ENCODE measurements around the gene EVPL. TPM values are rescaled to one million over a fixed set of nuclear protein-coding genes. Genes with fewer than 3 reads are reported as not detected.
"Not testable (repeated sequence)": the region's sequence is repeated elsewhere in the genome, so short reads cannot be mapped to it uniquely, and the experiment has no call there.

Gene EVPL
- total and polyA plus RNA-seq, 3 experiments from 2014 or later = 0.07 to 0.11 TPM; not detected in 1

GRCh38 chr17:76065775-76066174 is 38.7 kb upstream of the EVPL start:
- peaks cover 47% of the 10 kb centered on the region for H3K36me3 ChIP-seq (ENCODE audit: insufficient read depth, low read length)
- Mint-ChIP-seq H3K9me3 (no peaks in the 10 kb centered on the region), H3K4me1 (peaks cover 18 to 41% (median 29%) of the 10 kb centered on the region in 3 donors), H3K27ac (peak overlapping the region in 4 of 8 donors; percentile 3 to 82 (median 50)), H3K27me3 (no peaks in the 10 kb centered on the region), H3K36me3 (peaks cover 3 to 72% (median 19%) of the 10 kb centered on the region in 3 donors), H3K4me3 (no peak overlapping the region)
- DNase-seq = no peak
- POLR2A ChIA-PET = no interaction called here
- CTCF ChIA-PET = interaction anchor here (0.6 to 3.2 kb wide), 6 partner anchors 13 to 357 kb away, joined by 3 to 14 read pairs (median 4); no protein-coding TSS in a partner anchor
- no peak overlapping the region for H3K4me3 ChIP-seq (ENCODE audit: low read length)
- no peaks in the 10 kb centered on the region for H3K27me3 ChIP-seq (ENCODE audit: insufficient read depth, low read length, poor library complexity, severe bottlenecking)
- peaks cover 7% of the 10 kb centered on the region for H3K4me1 ChIP-seq (ENCODE audit: insufficient read depth, low read length)
- H3K9me3 ChIP-seq (ENCODE audit: low read length) = no peaks in the 10 kb centered on the region
- no peak overlapping the region for H3K27ac ChIP-seq (ENCODE audit: low read depth, low read length)

GRCh38 chr17:76063875-76064546 is 36.9 kb upstream of the EVPL start:
- Histone ChIP-seq H3K4me3 (ENCODE audit: low read length) (no peak overlapping the region), H3K27ac (ENCODE audit: low read depth, low read length) (no peak overlapping the region), H3K27me3 (ENCODE audit: insufficient read depth, low read length, poor library complexity, severe bottlenecking) (no peaks in the 10 kb centered on the region), H3K36me3 (ENCODE audit: insufficient read depth, low read length) (peaks cover 54% of the 10 kb centered on the region), H3K9me3 (ENCODE audit: low read length) (no peaks in the 10 kb centered on the region), H3K4me1 (ENCODE audit: insufficient read depth, low read length) (no peaks in the 10 kb centered on the region)
- ChIA-PET POLR2A (interaction anchor here (0.7 to 1.5 kb wide), 5 partner anchors 9 to 251 kb away, joined by 3 to 8 read pairs (median 4); no protein-coding TSS in a partner anchor), CTCF (interaction anchor here (0.9 to 3.2 kb wide), 6 partner anchors 15 to 215 kb away, joined by 3 to 14 read pairs (median 4); no protein-coding TSS in a partner anchor)
- Mint-ChIP-seq H3K4me1 (peaks cover 13 to 32% (median 24%) of the 10 kb centered on the region in 3 donors), H3K27me3 (no peaks in the 10 kb centered on the region), H3K4me3 (peak overlapping the region; percentile 10 to 76 (median 64)), H3K27ac (peak overlapping the region; percentile 73 to 97 (median 90)), H3K9me3 (no peaks in the 10 kb centered on the region), H3K36me3 (peaks cover 8 to 80% (median 26%) of the 10 kb centered on the region in 3 donors)
- DNase-seq = peak in 1 of 5 donors; percentile 31

GRCh38 chr17:76058264-76058663 is 31.2 kb upstream of the EVPL start:
- not testable (repeated sequence) for DNase-seq; H3K9me3 Mint-ChIP-seq; H3K9me3 ChIP-seq (ENCODE audit: low read length); H3K4me3 Mint-ChIP-seq; H3K27ac Mint-ChIP-seq; H3K27ac ChIP-seq (ENCODE audit: low read depth, low read length); H3K27me3 ChIP-seq (ENCODE audit: insufficient read depth, low read length, poor library complexity, severe bottlenecking); H3K27me3 Mint-ChIP-seq; H3K4me3 ChIP-seq (ENCODE audit: low read length); H3K4me1 ChIP-seq (ENCODE audit: insufficient read depth, low read length)
- ChIA-PET POLR2A (interaction anchor here (0.6 to 0.7 kb wide), 2 partner anchors 15 to 133 kb away, joined by 3 to 7 read pairs; no protein-coding TSS in a partner anchor), CTCF (interaction anchor here (4.1 kb wide), 1 partner anchor 44 kb away, joined by 12 read pairs; no protein-coding TSS in a partner anchor)
- Mint-ChIP-seq H3K4me1 (peaks cover 3 to 11% (median 3%) of the 10 kb centered on the region in 3 donors), H3K36me3 (peaks cover 15 to 79% (median 32%) of the 10 kb centered on the region in 3 donors)
- peaks cover 58% of the 10 kb centered on the region for H3K36me3 ChIP-seq (ENCODE audit: insufficient read depth, low read length)

- no peaks in the 10 kb centered on the region for H3K27me3 Mint-ChIP-seq
- peaks cover 57% of the 10 kb centered on the region for H3K36me3 ChIP-seq (ENCODE audit: insufficient read depth, low read length)
- H3K4me3 Mint-ChIP-seq = no peak overlapping the region
- H3K4me3 ChIP-seq (ENCODE audit: low read length) = no peak overlapping the region
- no peaks in the 10 kb centered on the region for H3K9me3 Mint-ChIP-seq
- H3K9me3 ChIP-seq (ENCODE audit: low read length) = no peaks in the 10 kb centered on the region
- ChIA-PET CTCF (interaction anchor here (1.2 to 4.1 kb wide), 2 partner anchors 43 to 151 kb away, joined by 3 to 12 read pairs; no protein-coding TSS in a partner anchor), POLR2A (no interaction called here)
- no peak for DNase-seq
- no peaks in the 10 kb centered on the region for H3K27me3 ChIP-seq (ENCODE audit: insufficient read depth, low read length, poor library complexity, severe bottlenecking)
- no peaks in the 10 kb centered on the region for H3K4me1 ChIP-seq (ENCODE audit: insufficient read depth, low read length)
- no peak overlapping the region for H3K27ac ChIP-seq (ENCODE audit: low read depth, low read length)
- H3K27ac Mint-ChIP-seq = peak overlapping the region in 1 of 8 donors; percentile 52
- H3K36me3 Mint-ChIP-seq = peaks cover 15 to 80% (median 32%) of the 10 kb centered on the region in 3 donors
- H3K4me1 Mint-ChIP-seq = peaks cover 0 to 11% (median 3%) of the 10 kb centered on the region in 3 donors
Observed at GRCh38 chr17:76056882-76057281, 29.8 kb upstream of the EVPL start.

- Mint-ChIP-seq H3K4me3 (no peak overlapping the region), H3K27ac (peak overlapping the region in 1 of 8 donors; percentile 14), H3K36me3 (peaks cover 11 to 84% (median 31%) of the 10 kb centered on the region in 3 donors), H3K9me3 (no peaks in the 10 kb centered on the region), H3K4me1 (peaks cover 4 to 20% (median 18%) of the 10 kb centered on the region in 3 donors), H3K27me3 (no peaks in the 10 kb centered on the region)
- CTCF ChIA-PET = interaction anchor here (1.4 to 2.1 kb wide), 2 partner anchors 40 to 354 kb away, joined by 3 to 9 read pairs; no protein-coding TSS in a partner anchor
- DNase-seq = no peak
- no peaks in the 10 kb centered on the region for H3K27me3 ChIP-seq (ENCODE audit: insufficient read depth, low read length, poor library complexity, severe bottlenecking)
- no peaks in the 10 kb centered on the region for H3K4me1 ChIP-seq (ENCODE audit: insufficient read depth, low read length)
- POLR2A ChIA-PET = interaction anchor here (1.0 kb wide), 1 partner anchor 9 kb away, joined by 8 read pairs; no protein-coding TSS in a partner anchor
- no peak overlapping the region for H3K27ac ChIP-seq (ENCODE audit: low read depth, low read length)
- H3K9me3 ChIP-seq (ENCODE audit: low read length) = no peaks in the 10 kb centered on the region
- H3K4me3 ChIP-seq (ENCODE audit: low read length) = no peak overlapping the region
- peaks cover 59% of the 10 kb centered on the region for H3K36me3 ChIP-seq (ENCODE audit: insufficient read depth, low read length)
Observed at GRCh38 chr17:76054112-76054476, 27.0 kb upstream of the EVPL start.

- Histone ChIP-seq H3K9me3 (ENCODE audit: low read length) (no peaks in the 10 kb centered on the region), H3K4me3 (ENCODE audit: low read length) (no peak overlapping the region), H3K27me3 (ENCODE audit: insufficient read depth, low read length, poor library complexity, severe bottlenecking) (no peaks in the 10 kb centered on the region), H3K27ac (ENCODE audit: low read depth, low read length) (no peak overlapping the region), H3K4me1 (ENCODE audit: insufficient read depth, low read length) (no peaks in the 10 kb centered on the region), H3K36me3 (ENCODE audit: insufficient read depth, low read length) (peaks cover 60% of the 10 kb centered on the region)
- no peak for DNase-seq
- H3K9me3 Mint-ChIP-seq = no peaks in the 10 kb centered on the region
- H3K36me3 Mint-ChIP-seq = peaks cover 14 to 84% (median 26%) of the 10 kb centered on the region in 3 donors
- peaks cover 5 to 26% (median 23%) of the 10 kb centered on the region in 3 donors for H3K4me1 Mint-ChIP-seq
- POLR2A ChIA-PET = interaction anchor here (1.0 kb wide), 1 partner anchor 10 kb away, joined by 8 read pairs; no protein-coding TSS in a partner anchor
- CTCF ChIA-PET = interaction anchor here (1.4 to 2.1 kb wide), 2 partner anchors 40 to 355 kb away, joined by 3 to 9 read pairs; no protein-coding TSS in a partner anchor
- no peak overlapping the region for H3K4me3 Mint-ChIP-seq
- H3K27me3 Mint-ChIP-seq = no peaks in the 10 kb centered on the region
- H3K27ac Mint-ChIP-seq = no peak overlapping the region
Observed at GRCh38 chr17:76053246-76054111, 26.4 kb upstream of the EVPL start.

- Mint-ChIP-seq H3K36me3 (peaks cover 16 to 83% (median 25%) of the 10 kb centered on the region in 3 donors), H3K27me3 (no peaks in the 10 kb centered on the region), H3K4me1 (peaks cover 7 to 33% (median 23%) of the 10 kb centered on the region in 3 donors), H3K27ac (peak overlapping the region in 1 of 8 donors; percentile 4), H3K4me3 (no peak overlapping the region), H3K9me3 (no peaks in the 10 kb centered on the region)
- Histone ChIP-seq H3K36me3 (ENCODE audit: insufficient read depth, low read length) (peaks cover 56% of the 10 kb centered on the region), H3K27me3 (ENCODE audit: insufficient read depth, low read length, poor library complexity, severe bottlenecking) (no peaks in the 10 kb centered on the region), H3K4me3 (ENCODE audit: low read length) (no peak overlapping the region), H3K4me1 (ENCODE audit: insufficient read depth, low read length) (no peaks in the 10 kb centered on the region), H3K27ac (ENCODE audit: low read depth, low read length) (no peak overlapping the region), H3K9me3 (ENCODE audit: low read length) (no peaks in the 10 kb centered on the region)
- CTCF ChIA-PET = interaction anchor here (1.4 kb wide), 1 partner anchor 57 kb away, joined by 4 read pairs; no protein-coding TSS in a partner anchor
- POLR2A ChIA-PET = no interaction called here
- no peak for DNase-seq
Observed at GRCh38 chr17:76051561-76051960, 24.5 kb upstream of the EVPL start.

All from CD8-positive, alpha-beta memory T cell (primary cell).